A549 (cell line): ENCODE data around the gene DES. TPM values are rescaled to one million over a fixed set of nuclear protein-coding genes. Genes with fewer than 3 reads are reported as not detected.

Experiments used
- polyA plus RNA-seq, 4 experiments: library from polyadenylated mRNA; depleted of rRNA in 3 of 4; stranded (reverse); fragments of >200 nt; fragmentation: RNase III in 1 of 4; extraction: RNeasy Plus Mini Kit Qiagen cat#74134 plus additional on column Dnase treatment in 1 of 4; gene quantifications; 2 replicates in 3 of 4; 3 replicates in 1 of 4; pipeline ENCODE4 v1.2.3, GENCODE V29; 2011 to 2017

Gene DES
- polyA plus RNA-seq, 2 of the 4 experiments (the other 2 are of a cell fraction) = 0.06 TPM; not detected in 1

Other genes starting within 250 kb of the DES start
- gene SLC23A3, start 248.3 kb upstream of the DES start, polyA plus RNA-seq (2011; rRNA removed) = 0.39 and 0.66 TPM in 2 replicates
- gene SLC23A3, start 248.3 kb upstream of the DES start, polyA plus RNA-seq (2017; fragmentation: RNase III; extraction: RNeasy Plus Mini Kit Qiagen cat#74134 plus additional on column Dnase treatment) = 0.80 to 0.90 TPM (median 0.83 TPM) in 3 replicates
- 22.1 and 27.6 TPM in 2 replicates for gene CNPPD1, start 241.5 kb upstream of the DES start, polyA plus RNA-seq (2011; rRNA removed)
- gene CNPPD1, start 241.5 kb upstream of the DES start, polyA plus RNA-seq (2017; fragmentation: RNase III; extraction: RNeasy Plus Mini Kit Qiagen cat#74134 plus additional on column Dnase treatment) = 22.4 to 24.0 TPM (median 23.6 TPM) in 3 replicates
- gene RETREG2, start 240.1 kb upstream of the DES start, polyA plus RNA-seq (2011; rRNA removed) = 67.5 and 83.2 TPM in 2 replicates
- 42.7 to 53.3 TPM (median 52.8 TPM) in 3 replicates for gene RETREG2, start 240.1 kb upstream of the DES start, polyA plus RNA-seq (2017; fragmentation: RNase III; extraction: RNeasy Plus Mini Kit Qiagen cat#74134 plus additional on column Dnase treatment)
- 29.1 and 30.3 TPM in 2 replicates for gene ZFAND2B, start 211.6 kb upstream of the DES start, polyA plus RNA-seq (2011; rRNA removed)
- gene ZFAND2B, start 211.6 kb upstream of the DES start, polyA plus RNA-seq (2017; fragmentation: RNase III; extraction: RNeasy Plus Mini Kit Qiagen cat#74134 plus additional on column Dnase treatment) = 18.8 to 21.2 TPM (median 19.0 TPM) in 3 replicates
- gene ABCB6, start 199.4 kb upstream of the DES start, polyA plus RNA-seq (2011; rRNA removed) = 62.5 and 71.0 TPM in 2 replicates
- 48.8 to 55.0 TPM (median 51.3 TPM) in 3 replicates for gene ABCB6, start 199.4 kb upstream of the DES start, polyA plus RNA-seq (2017; fragmentation: RNase III; extraction: RNeasy Plus Mini Kit Qiagen cat#74134 plus additional on column Dnase treatment)
- gene ATG9A, start 188.7 kb upstream of the DES start, polyA plus RNA-seq (2011; rRNA removed) = 75.2 and 115 TPM in 2 replicates
- gene ATG9A, start 188.7 kb upstream of the DES start, polyA plus RNA-seq (2017; fragmentation: RNase III; extraction: RNeasy Plus Mini Kit Qiagen cat#74134 plus additional on column Dnase treatment) = 34.6 to 41.9 TPM (median 39.2 TPM) in 3 replicates
- 29.5 and 30.3 TPM in 2 replicates for gene ANKZF1, start 188.6 kb upstream of the DES start, polyA plus RNA-seq (2011; rRNA removed)
- gene ANKZF1, start 188.6 kb upstream of the DES start, polyA plus RNA-seq (2017; fragmentation: RNase III; extraction: RNeasy Plus Mini Kit Qiagen cat#74134 plus additional on column Dnase treatment) = 17.7 to 25.1 TPM (median 23.2 TPM) in 3 replicates
- 8.7 and 10.0 TPM in 2 replicates for gene GLB1L, start 172.9 kb upstream of the DES start, polyA plus RNA-seq (2011; rRNA removed)
- 5.8 to 8.0 TPM (median 5.9 TPM) in 3 replicates for gene GLB1L, start 172.9 kb upstream of the DES start, polyA plus RNA-seq (2017; fragmentation: RNase III; extraction: RNeasy Plus Mini Kit Qiagen cat#74134 plus additional on column Dnase treatment)
- gene STK16, start 172.9 kb upstream of the DES start, polyA plus RNA-seq (2011; rRNA removed) = 43.3 and 53.0 TPM in 2 replicates
- 36.9 to 40.4 TPM (median 37.0 TPM) in 3 replicates for gene STK16, start 172.9 kb upstream of the DES start, polyA plus RNA-seq (2017; fragmentation: RNase III; extraction: RNeasy Plus Mini Kit Qiagen cat#74134 plus additional on column Dnase treatment)
- gene TUBA4B, start 165.1 kb upstream of the DES start, polyA plus RNA-seq (2011; rRNA removed) = 0.94 and 1.3 TPM in 2 replicates
- 0.55 to 0.73 TPM (median 0.71 TPM) in 3 replicates for gene TUBA4B, start 165.1 kb upstream of the DES start, polyA plus RNA-seq (2017; fragmentation: RNase III; extraction: RNeasy Plus Mini Kit Qiagen cat#74134 plus additional on column Dnase treatment)
- gene TUBA4A, start 164.5 kb upstream of the DES start, polyA plus RNA-seq (2011; rRNA removed) = 222 and 251 TPM in 2 replicates
- 450 to 495 TPM (median 462 TPM) in 3 replicates for gene TUBA4A, start 164.5 kb upstream of the DES start, polyA plus RNA-seq (2017; fragmentation: RNase III; extraction: RNeasy Plus Mini Kit Qiagen cat#74134 plus additional on column Dnase treatment)
- 25.6 and 31.0 TPM in 2 replicates for gene DNAJB2, start 139.0 kb upstream of the DES start, polyA plus RNA-seq (2011; rRNA removed)
- gene DNAJB2, start 139.0 kb upstream of the DES start, polyA plus RNA-seq (2017; fragmentation: RNase III; extraction: RNeasy Plus Mini Kit Qiagen cat#74134 plus additional on column Dnase treatment) = 37.5 to 55.5 TPM (median 53.7 TPM) in 3 replicates
- gene PTPRN, start 109.0 kb upstream of the DES start, polyA plus RNA-seq (2011; rRNA removed) = 0.44 and 0.62 TPM in 2 replicates
- 0.90 to 1.1 TPM (median 0.97 TPM) in 3 replicates for gene PTPRN, start 109.0 kb upstream of the DES start, polyA plus RNA-seq (2017; fragmentation: RNase III; extraction: RNeasy Plus Mini Kit Qiagen cat#74134 plus additional on column Dnase treatment)
- not detected in 2 replicates for gene RESP18, start 85.6 kb upstream of the DES start, polyA plus RNA-seq (2011; rRNA removed)
- gene RESP18, start 85.6 kb upstream of the DES start, polyA plus RNA-seq (2017; fragmentation: RNase III; extraction: RNeasy Plus Mini Kit Qiagen cat#74134 plus additional on column Dnase treatment) = not detected in 3 replicates
- gene DNPEP, start 30.5 kb upstream of the DES start, polyA plus RNA-seq (2011; rRNA removed) = 29.0 and 38.4 TPM in 2 replicates
- 40.8 to 42.8 TPM (median 40.9 TPM) in 3 replicates for gene DNPEP, start 30.5 kb upstream of the DES start, polyA plus RNA-seq (2017; fragmentation: RNase III; extraction: RNeasy Plus Mini Kit Qiagen cat#74134 plus additional on column Dnase treatment)
- 2.3 TPM in 2 replicates for gene SPEG, start 16.5 kb downstream of the DES start, polyA plus RNA-seq (2011; rRNA removed)
- gene SPEG, start 16.5 kb downstream of the DES start, polyA plus RNA-seq (2017; fragmentation: RNase III; extraction: RNeasy Plus Mini Kit Qiagen cat#74134 plus additional on column Dnase treatment) = 9.3 to 13.0 TPM (median 11.5 TPM) in 3 replicates
- gene GMPPA, start 80.5 kb downstream of the DES start, polyA plus RNA-seq (2011; rRNA removed) = 46.2 and 55.3 TPM in 2 replicates
- 31.3 to 38.4 TPM (median 36.2 TPM) in 3 replicates for gene GMPPA, start 80.5 kb downstream of the DES start, polyA plus RNA-seq (2017; fragmentation: RNase III; extraction: RNeasy Plus Mini Kit Qiagen cat#74134 plus additional on column Dnase treatment)
- 0.04 and 0.13 TPM in 2 replicates for gene ASIC4, start 96.1 kb downstream of the DES start, polyA plus RNA-seq (2011; rRNA removed)
- 0.07 to 0.08 TPM in 2 of 3 replicates, not detected in the other for gene ASIC4, start 96.1 kb downstream of the DES start, polyA plus RNA-seq (2017; fragmentation: RNase III; extraction: RNeasy Plus Mini Kit Qiagen cat#74134 plus additional on column Dnase treatment)
- 9.0 and 10.2 TPM in 2 replicates for gene CHPF, start 125.4 kb downstream of the DES start, polyA plus RNA-seq (2011; rRNA removed)
- gene CHPF, start 125.4 kb downstream of the DES start, polyA plus RNA-seq (2017; fragmentation: RNase III; extraction: RNeasy Plus Mini Kit Qiagen cat#74134 plus additional on column Dnase treatment) = 11.8 to 15.1 TPM (median 14.8 TPM) in 3 replicates
- 0.31 and 0.33 TPM in 2 replicates for gene TMEM198, start 125.7 kb downstream of the DES start, polyA plus RNA-seq (2011; rRNA removed)
- 0.26 to 0.42 TPM (median 0.37 TPM) in 3 replicates for gene TMEM198, start 125.7 kb downstream of the DES start, polyA plus RNA-seq (2017; fragmentation: RNase III; extraction: RNeasy Plus Mini Kit Qiagen cat#74134 plus additional on column Dnase treatment)
- gene OBSL1, start 153.2 kb downstream of the DES start, polyA plus RNA-seq (2011; rRNA removed) = 14.4 and 15.6 TPM in 2 replicates
- 22.2 to 33.8 TPM (median 31.8 TPM) in 3 replicates for gene OBSL1, start 153.2 kb downstream of the DES start, polyA plus RNA-seq (2017; fragmentation: RNase III; extraction: RNeasy Plus Mini Kit Qiagen cat#74134 plus additional on column Dnase treatment)
- gene INHA, start 153.9 kb downstream of the DES start, polyA plus RNA-seq (2011; rRNA removed) = 0.49 and 0.83 TPM in 2 replicates
- gene INHA, start 153.9 kb downstream of the DES start, polyA plus RNA-seq (2017; fragmentation: RNase III; extraction: RNeasy Plus Mini Kit Qiagen cat#74134 plus additional on column Dnase treatment) = 0.35 to 0.83 TPM (median 0.72 TPM) in 3 replicates
- gene STK11IP, start 179.5 kb downstream of the DES start, polyA plus RNA-seq (2011; rRNA removed) = 13.3 and 18.4 TPM in 2 replicates
- gene STK11IP, start 179.5 kb downstream of the DES start, polyA plus RNA-seq (2017; fragmentation: RNase III; extraction: RNeasy Plus Mini Kit Qiagen cat#74134 plus additional on column Dnase treatment) = 15.4 to 21.2 TPM (median 18.8 TPM) in 3 replicates
- gene SLC4A3, start 209.3 kb downstream of the DES start, polyA plus RNA-seq (2011; rRNA removed) = 1.4 and 1.7 TPM in 2 replicates
- 2.2 to 3.6 TPM (median 3.1 TPM) in 3 replicates for gene SLC4A3, start 209.3 kb downstream of the DES start, polyA plus RNA-seq (2017; fragmentation: RNase III; extraction: RNeasy Plus Mini Kit Qiagen cat#74134 plus additional on column Dnase treatment)